HL-60 (cell line): ENCODE measurements around the gene NTNG2.

Experiments used
- DNase-seq, 2 experiments: peaks; one replicate each; pipeline ENCODE4 v3.0.0-alpha.2; 2010 to 2020; ENCODE audit warnings: low read depth in 1 of 2, low spot score in 1 of 2
- H3K27ac ChIP-seq: fragments of 250-450 bp; sonication (Bioruptor Pico); replicated peaks from 2 replicates; pipeline ENCODE4 v1.5.1; 2020; ENCODE audit warnings: mild to moderate bottlenecking, moderate library complexity
- H3K27me3 ChIP-seq: fragments of 250-450 bp; sonication (Bioruptor Pico); 2 replicates; pipeline ENCODE4 v1.5.1; 2021; ENCODE audit warnings: mild to moderate bottlenecking, moderate library complexity; ENCODE audit not compliant: insufficient read depth, poor library complexity, severe bottlenecking
- H3K4me3 ChIP-seq: replicated peaks from 2 replicates; pipeline ENCODE4 v1.5.1; 2011; ENCODE audit warnings: mild to moderate bottlenecking, control low read depth, low read length; ENCODE audit not compliant: insufficient read depth
- CTCF ChIP-seq: IDR thresholded peaks from one replicate; pipeline ENCODE4 v1.5.1; 2011; ENCODE audit warnings: low read length, control low read depth, inconsistent platforms; ENCODE audit not compliant: insufficient read depth
- GABPA ChIP-seq: IDR thresholded peaks from 2 replicates; pipeline ENCODE4 v1.6.1; 2012; ENCODE audit warnings: low read depth
- POLR2AphosphoS5 ChIP-seq: IDR thresholded peaks from 2 replicates; pipeline ENCODE4 v1.6.1; 2012; ENCODE audit warnings: low read depth
- REST ChIP-seq: IDR thresholded peaks from 2 replicates; pipeline ENCODE4 v1.6.1; 2012; ENCODE audit warnings: low read depth; ENCODE audit not compliant: insufficient replicate concordance
- SPI1 ChIP-seq: IDR thresholded peaks from 2 replicates; pipeline ENCODE4 v1.6.1; 2012; ENCODE audit warnings: low read depth, mild to moderate bottlenecking, borderline replicate concordance

Gene NTNG2

GRCh38 chr9:132249123-132249522 is 87.3 kb downstream of the NTNG2 start:
- H3K27ac ChIP-seq, result no peak overlapping the region
- H3K4me3 ChIP-seq, result no peak overlapping the region
- TF ChIP-seq SPI1 (no peak), POLR2AphosphoS5 (no peak), REST (no peak), GABPA (no peak), CTCF (no peak)
- DNase-seq, result no peak
- H3K27me3 ChIP-seq, result no peaks in the 10 kb centered on the region

GRCh38 chr9:132249690-132250089 is 87.8 kb downstream of the NTNG2 start:
- Histone ChIP-seq H3K27me3 (no peaks in the 10 kb centered on the region), H3K27ac (no peak overlapping the region), H3K4me3 (no peak overlapping the region)
- TF ChIP-seq GABPA (no peak), SPI1 (no peak), POLR2AphosphoS5 (no peak), REST (no peak), CTCF (no peak)
- DNase-seq, result no peak

GRCh38 chr9:132250324-132251262 is 88.7 kb downstream of the NTNG2 start:
- TF ChIP-seq SPI1, result no peak
- TF ChIP-seq GABPA, result no peak
- TF ChIP-seq POLR2AphosphoS5, result no peak
- TF ChIP-seq REST, result no peak
- TF ChIP-seq CTCF, result no peak
- DNase-seq, result no peak
- Histone ChIP-seq H3K27me3 (no peaks in the 10 kb centered on the region), H3K27ac (no peak overlapping the region), H3K4me3 (no peak overlapping the region)
